Endodermal cell (in vitro differentiated cells): ENCODE results near the gene MIOS. TPM values are rescaled to one million over a fixed set of nuclear protein-coding genes. Genes with fewer than 3 reads are reported as not detected.

Source experiments
- total RNA-seq, 2 donors: library from RNA; stranded (reverse); fragmentation: NEBNext Ultra II Directional in 1 of 2; extraction: Animal tissue kit (Norgen Biotek cat#: 25700) in 1 of 2; gene quantifications; 2 replicates in 1 of 2; 3 replicates in 1 of 2; pipeline ENCODE4 v1.2.1, GENCODE V29; 2021

The MIOS gene
- total RNA-seq, 2 donors from 2014 or later: 53.3 to 55.8 TPM

Other genes starting within 250 kb of the MIOS start
- gene COL28A1, start 31.0 kb upstream of the MIOS start, total RNA-seq: 1 to 10 TPM in 1 of 2 donors, under 1 TPM in 1; 0.44 to 1.2 TPM
- 10 to 100 TPM in 1 of 2 donors, 1 to 10 TPM in 1; 9.7 to 10.3 TPM for gene UMAD1, start 73.9 kb downstream of the MIOS start, total RNA-seq
- gene RPA3, start 151.7 kb downstream of the MIOS start, total RNA-seq: 10 to 100 TPM; 65.5 to 97.8 TPM